ENCODE measurements around the gene OPRD1. TPM values are rescaled to one million over a fixed set of nuclear protein-coding genes. Genes with fewer than 3 reads are reported as not detected.

The OPRD1 gene
- total RNA-seq, 6 experiments from 2014 or later: not detected

- TF ChIP-seq CTCF (IDR thresholded peaks at IDR 0.05) (no peak), POLR2A (IDR thresholded peaks at IDR 0.05) (no peak)
- Histone ChIP-seq H3K4me1 (no peaks in the 10 kb centered on the region), H3K27me3 (no peaks in the 10 kb centered on the region), H3K27ac (no peak overlapping the region), H3K36me3 (no peaks in the 10 kb centered on the region), H3K4me3 (no peak overlapping the region), H3K9me3 (no peaks in the 10 kb centered on the region)
- intact Hi-C loops (cut with DNase I): loop anchor here in 1 of 2 donors (5.0 kb wide), 1 partner anchor 77 kb away; no protein-coding TSS in a partner anchor
- ATAC-seq (no peak), DNase-seq (no peak)
- 67% methylated on average over 1 of the region's 6 CpGs for WGBS (ENCODE audit: insufficient coverage, low coverage, low lambda C conversion rate, missing lambda C conversion rate)
These were observed 52.7 kb downstream of the OPRD1 start for GRCh38 chr1:28864695-28865094.

- no peaks in the 10 kb centered on the region for H3K36me3 ChIP-seq
- H3K9me3 ChIP-seq: no peaks in the 10 kb centered on the region
- no peaks in the 10 kb centered on the region for H3K27me3 ChIP-seq
- ATAC-seq (peak in 1 of 4 donors; percentile 73), DNase-seq (no peak)
- no peak for TF ChIP-seq CTCF (IDR thresholded peaks at IDR 0.05)
- no peak for TF ChIP-seq POLR2A (IDR thresholded peaks at IDR 0.05)
- 71% methylated on average over 10 of the region's 10 CpGs for WGBS (ENCODE audit: insufficient coverage, low coverage, low lambda C conversion rate, missing lambda C conversion rate)
- H3K27ac ChIP-seq: no peak overlapping the region
- H3K4me3 ChIP-seq: no peak overlapping the region
- intact Hi-C loops (cut with DNase I): loop anchor here in 1 of 2 donors (5.0 kb wide), 1 partner anchor 79 kb away; no protein-coding TSS in a partner anchor
- no peaks in the 10 kb centered on the region for H3K4me1 ChIP-seq
These were observed 54.2 kb downstream of the OPRD1 start for GRCh38 chr1:28865997-28866650.

GRCh38 chr1:28867850-28868249, 55.9 kb downstream of the OPRD1 start:
- TF ChIP-seq POLR2A (IDR thresholded peaks at IDR 0.05): no peak
- no peak for TF ChIP-seq CTCF (IDR thresholded peaks at IDR 0.05)
- Histone ChIP-seq H3K27ac (no peak overlapping the region), H3K36me3 (no peaks in the 10 kb centered on the region), H3K4me3 (no peak overlapping the region), H3K4me1 (peaks cover 0 to 5% (median 0%) of the 10 kb centered on the region in 4 donors), H3K9me3 (no peaks in the 10 kb centered on the region), H3K27me3 (no peaks in the 10 kb centered on the region)
- no peak for ATAC-seq
- intact Hi-C loops (cut with DNase I): loop anchor here in 1 of 2 donors (5.0 kb wide), 1 partner anchor 81 kb away; no protein-coding TSS in a partner anchor
- WGBS (ENCODE audit: insufficient coverage, low coverage, low lambda C conversion rate, missing lambda C conversion rate): 72% methylated on average over 2 of the region's 3 CpGs
- DNase-seq: no peak

- Histone ChIP-seq H3K27me3 (no peaks in the 10 kb centered on the region), H3K27ac (no peak overlapping the region), H3K4me3 (no peak overlapping the region), H3K9me3 (no peaks in the 10 kb centered on the region), H3K4me1 (peaks cover 0 to 5% (median 0%) of the 10 kb centered on the region in 4 donors), H3K36me3 (no peaks in the 10 kb centered on the region)
- DNase-seq: no peak
- 95% methylated on average over 5 of the region's 5 CpGs for WGBS (ENCODE audit: insufficient coverage, low coverage, low lambda C conversion rate, missing lambda C conversion rate)
- intact Hi-C loops (cut with DNase I): loop anchor here in 1 of 2 donors (5.0 kb wide), 1 partner anchor 83 kb away; no protein-coding TSS in a partner anchor
- no peak for TF ChIP-seq CTCF (IDR thresholded peaks at IDR 0.05)
- TF ChIP-seq POLR2A (IDR thresholded peaks at IDR 0.05): no peak
- no peak for ATAC-seq
These were observed 58.0 kb downstream of the OPRD1 start for GRCh38 chr1:28869952-28870351.
